C4-2B (cell line): ENCODE results near the gene TGFBR2.

Experiments
- H3K27ac ChIP-seq: fragments of 450-650 bp; 2 replicates; pipeline ENCODE4 v1.5.1; 2017
- CTCF ChIP-seq: fragments of 450-650 bp; conservative IDR thresholded peaks from 2 replicates; pipeline ENCODE4 v1.5.1; 2017; ENCODE audit warnings: mild to moderate bottlenecking
- ZFX ChIP-seq: fragments of 450-650 bp; IDR thresholded peaks from 2 replicates; pipeline ENCODE4 v1.6.1; 2017

Gene TGFBR2

DNA sequence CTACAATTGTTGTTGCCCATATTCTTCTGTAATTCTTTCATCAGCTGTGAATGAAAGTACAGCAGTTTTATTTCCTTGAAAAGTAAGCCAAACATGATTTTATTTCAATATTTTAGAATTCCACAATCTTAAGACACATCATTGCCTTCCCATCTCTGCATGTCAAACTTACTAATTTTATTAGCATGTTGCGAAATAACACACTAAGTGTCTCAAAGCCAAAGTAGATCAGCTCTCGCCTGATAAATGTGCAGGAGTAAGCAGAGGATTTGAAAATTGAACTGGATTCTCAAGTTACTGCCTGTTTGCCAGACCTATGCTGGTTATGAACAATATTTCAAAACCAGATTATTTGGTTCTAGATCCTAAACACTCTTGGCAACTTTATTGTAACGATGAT lies 25.7 kb downstream of the TGFBR2 start:
- no peak overlapping the region for H3K27ac ChIP-seq
- no peak for TF ChIP-seq CTCF
- TF ChIP-seq ZFX: no peak

DNA sequence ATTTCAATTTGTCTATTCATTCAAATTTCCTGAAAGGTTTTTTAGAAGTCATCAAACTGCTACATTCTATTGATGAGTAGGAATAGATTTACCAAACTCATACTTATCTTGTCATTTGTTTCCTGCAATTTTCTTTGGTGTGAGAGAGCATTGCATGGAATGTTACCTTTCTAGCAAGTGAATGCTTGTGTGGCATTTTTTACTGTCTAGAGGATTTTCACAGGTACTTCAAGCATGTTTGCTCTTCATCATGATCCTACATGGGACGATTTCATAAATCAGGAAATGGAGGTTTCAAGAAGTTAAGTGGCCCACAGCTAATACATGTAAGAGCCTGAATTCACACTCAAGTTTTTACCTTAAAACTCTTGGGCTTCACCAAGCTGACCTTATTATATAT lies 26.1 kb downstream of the TGFBR2 start:
- H3K27ac ChIP-seq: no peak overlapping the region
- TF ChIP-seq CTCF: no peak
- TF ChIP-seq ZFX: no peak

DNA sequence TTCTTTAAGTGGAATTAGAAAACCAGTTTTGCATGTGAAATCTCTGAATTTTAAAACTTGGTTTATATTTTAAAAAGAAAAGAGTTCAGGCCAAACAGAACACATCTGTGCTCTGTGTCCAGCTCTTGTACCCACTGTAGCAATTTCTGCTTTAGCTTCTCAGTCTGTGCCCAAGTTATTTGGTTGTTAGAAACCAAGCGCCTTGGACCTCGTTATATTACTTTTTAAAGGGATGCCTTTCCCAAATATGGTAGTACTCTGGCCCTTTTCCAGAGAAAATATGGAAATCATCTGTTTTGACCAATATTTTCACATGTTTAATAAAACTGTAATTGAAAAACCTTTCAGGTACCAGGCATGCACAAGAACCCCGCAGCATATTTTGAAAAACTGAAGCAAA lies 27.3 kb downstream of the TGFBR2 start:
- H3K27ac ChIP-seq: no peak overlapping the region
- TF ChIP-seq CTCF (no peak), ZFX (no peak)

GRCh38 chr3:30634761-30635735 lies 28.6 kb downstream of the TGFBR2 start:
- TF ChIP-seq ZFX (no peak), CTCF (no peak)
- no peak overlapping the region for H3K27ac ChIP-seq

DNA sequence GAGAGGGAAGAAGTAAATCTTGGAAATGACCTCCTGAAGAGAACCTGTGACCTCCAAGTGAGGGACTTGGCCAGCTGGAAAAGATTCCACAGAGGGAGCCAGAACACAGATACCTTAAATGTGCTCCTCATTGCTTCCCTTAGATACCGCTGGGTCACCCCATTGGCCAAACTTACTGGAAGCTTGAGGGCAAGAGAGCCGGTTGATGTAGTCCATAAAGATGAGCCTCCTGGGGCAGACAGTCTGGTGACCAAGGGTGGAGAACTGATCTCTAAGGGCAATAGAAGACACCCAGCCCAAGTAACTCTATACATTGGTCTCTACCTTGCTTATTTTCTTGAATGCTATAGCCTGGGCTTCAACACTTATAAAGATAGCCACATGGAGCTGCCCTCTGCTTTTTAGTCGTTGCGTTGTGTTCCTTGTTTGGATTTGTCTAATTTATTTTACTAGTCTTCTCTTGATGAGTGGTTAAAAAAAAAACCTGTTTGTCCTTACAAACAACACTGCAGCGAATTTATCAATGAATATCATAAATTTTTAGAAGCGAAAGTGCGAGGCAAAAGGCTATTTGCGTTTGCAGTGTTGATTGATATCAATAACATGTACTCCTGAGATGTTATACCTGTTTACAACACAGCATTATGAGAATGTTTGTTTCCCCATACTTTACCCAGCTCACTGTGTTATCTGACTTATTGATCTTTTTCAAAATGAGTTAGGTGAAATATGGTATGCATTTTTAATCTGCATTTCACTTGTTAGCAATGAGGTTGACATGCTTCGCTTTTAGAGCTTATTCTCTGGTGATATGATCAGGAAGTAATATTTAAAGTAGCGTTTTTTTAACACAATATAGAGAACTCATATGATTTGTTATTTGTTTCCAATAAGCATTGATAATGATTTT lies 31.2 kb downstream of the TGFBR2 start:
- TF ChIP-seq CTCF (no peak), ZFX (no peak)
- no peak overlapping the region for H3K27ac ChIP-seq

DNA sequence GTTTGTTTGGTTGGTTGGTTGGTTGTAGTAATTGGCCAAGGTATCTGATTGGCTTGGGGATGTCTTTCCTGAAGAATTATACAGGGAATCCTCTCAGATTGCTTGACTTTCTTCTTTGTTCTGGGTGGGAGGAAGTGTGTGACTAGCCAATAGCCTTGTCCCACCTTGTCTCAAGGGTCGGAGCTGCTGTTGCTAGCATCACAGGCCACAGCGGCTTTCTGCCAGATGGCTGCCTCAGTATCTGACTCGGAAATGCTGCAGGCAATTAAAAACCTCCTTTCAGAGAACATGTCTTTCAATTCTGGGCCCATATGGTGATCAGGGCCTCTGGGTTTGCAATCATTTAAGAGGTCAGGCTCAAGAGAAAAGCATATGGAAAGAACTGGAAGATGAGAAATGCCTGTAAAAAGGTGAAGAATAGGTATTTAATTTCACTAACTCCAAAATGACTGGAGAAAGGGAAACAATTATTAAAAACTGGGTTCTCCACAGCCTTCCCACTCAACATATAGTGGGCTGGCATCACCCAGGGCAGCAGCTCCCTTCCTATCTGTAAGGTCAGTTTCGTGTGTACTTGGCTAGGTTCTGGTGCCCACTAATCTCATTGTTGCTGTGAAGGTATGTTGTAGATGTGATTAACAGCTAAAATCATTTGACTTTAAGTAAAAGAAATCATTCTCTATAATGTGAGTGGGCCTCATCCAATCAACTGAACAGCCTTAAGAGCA lies 32.4 kb downstream of the TGFBR2 start:
- no peak for TF ChIP-seq CTCF
- H3K27ac ChIP-seq: no peak overlapping the region
